ENCODE data around the gene FUT7.

- TF ChIP-seq CTCF (IDR thresholded peaks at IDR 0.05; ENCODE audit: control extremely low read depth in 1 of 3, insufficient read depth in 1 of 3, low read depth in 1 of 3, low read length in 3 of 3) (no peak), NRF1 (IDR thresholded peaks at IDR 0.05; ENCODE audit: low read depth, low read length) (no peak), E2F6 (IDR thresholded peaks at IDR 0.05) (no peak), JUND (IDR thresholded peaks at IDR 0.05; ENCODE audit: low read length) (no peak)
Observed at GRCh38 chr9:137038916-137039315, 7.0 kb upstream of the FUT7 start.
